ENCODE measurements around the gene NRXN2. TPM values are rescaled to one million over a fixed set of nuclear protein-coding genes. Genes with fewer than 3 reads are reported as not detected.
A peak's percentile ranks its signal among the peaks of the same experiment; 100 is the strongest.

Gene NRXN2
- total and polyA plus RNA-seq, 4 donors: 0.17 to 2.8 (median 1.4) TPM

- no peak for TF ChIP-seq RXRA (IDR thresholded peaks at IDR 0.05)
- no peak for TF ChIP-seq FOXA2 (IDR thresholded peaks at IDR 0.05)
- no peak for TF ChIP-seq YY1 (IDR thresholded peaks at IDR 0.05)
- peak; percentile 69 to 75 for TF ChIP-seq RAD21 (IDR thresholded peaks at IDR 0.05)
- no peak for TF ChIP-seq NR2F2 (IDR thresholded peaks at IDR 0.05)
- TF ChIP-seq REST (IDR thresholded peaks at IDR 0.05): peak; percentile 20
- no peak for TF ChIP-seq TAF1 (conservative IDR thresholded peaks at IDR 0.05)
- no peak for TF ChIP-seq HNF4G (IDR thresholded peaks at IDR 0.05)
- TF ChIP-seq SP1 (IDR thresholded peaks at IDR 0.05): no peak
- no peak for TF ChIP-seq JUND (IDR thresholded peaks at IDR 0.05)
- no peak for TF ChIP-seq EGR1 (IDR thresholded peaks at IDR 0.05; ENCODE audit: low read depth in 2 of 2)
- TF ChIP-seq MAX (IDR thresholded peaks at IDR 0.05): no peak
- peak; percentile 85 for TF ChIP-seq CTCF (IDR thresholded peaks at IDR 0.05; ENCODE audit: low read depth, low read length, missing input control)
- TF ChIP-seq FOXA1 (IDR thresholded peaks at IDR 0.05): no peak
- no peak for TF ChIP-seq GABPA (IDR thresholded peaks at IDR 0.05 in 1 of 2, conservative IDR thresholded peaks at IDR 0.05 in 1 of 2)
- no peak for TF ChIP-seq ZBTB33 (IDR thresholded peaks at IDR 0.05)
- no peak for TF ChIP-seq ATF3 (IDR thresholded peaks at IDR 0.05)
- no peak for TF ChIP-seq HNF4A (conservative IDR thresholded peaks at IDR 0.05)
- peak overlapping the region; percentile 74 to 81 for H3K27ac ChIP-seq (ENCODE audit: low read depth in 1 of 2, low read length in 2 of 2)
- peak; percentile 81 for DNase-seq (ENCODE audit: low spot score)
- 2% methylated on average over 58 of the region's 58 CpGs for WGBS
- no peaks in the 10 kb centered on the region for H3K27me3 ChIP-seq (ENCODE audit: control insufficient read depth in 4 of 4, insufficient read depth in 4 of 4, low read length in 3 of 4)
- peaks cover 15 to 30% (median 24%) of the 10 kb centered on the region in 4 donors for H3K4me1 ChIP-seq (ENCODE audit: control insufficient read depth in 4 of 4, insufficient read depth in 4 of 4, low read length in 3 of 4)
- peak overlapping the region in 1 of 2 donors; percentile 23 for H3K9ac ChIP-seq (ENCODE audit: low read depth in 1 of 2, low read length in 2 of 2)
- no peaks in the 10 kb centered on the region for H3K36me3 ChIP-seq (ENCODE audit: control insufficient read depth in 4 of 4, insufficient read depth in 3 of 4, low read depth in 1 of 4, low read length in 3 of 4)
- no peaks in the 10 kb centered on the region for H3K9me3 ChIP-seq (ENCODE audit: control insufficient read depth in 4 of 4, low read length in 3 of 4)
- peak overlapping the region; percentile 46 to 64 (median 62) for H3K4me3 ChIP-seq (ENCODE audit: low read depth in 1 of 3, low read length in 3 of 3)
These were observed 20.0 kb upstream of the NRXN2 start for GRCh38 chr11:64742889-64743590.

Measured in liver (tissue), 9 donors.